Muscle of arm (tissue), 12 donors: ENCODE results near the gene BBS7. TPM values are rescaled to one million over a fixed set of nuclear protein-coding genes. Genes with fewer than 3 reads are reported as not detected.

Experiments
- DNase-seq: peaks from one replicate; pipeline ENCODE4 v3.0.0-alpha.2; 2013
- polyA plus RNA-seq, 12 donors: library from polyadenylated mRNA; unstranded; fragments of 120-200 nt; gene quantifications; one replicate each; pipeline ENCODE4 v1.2.1, GENCODE V29; 2013; ENCODE audit not compliant: insufficient read length in 12 of 12

BBS7 gene
- polyA plus RNA-seq, 12 donors, result 8.7 to 19.6 (median 14.6) TPM; not detected in 1

DNA sequence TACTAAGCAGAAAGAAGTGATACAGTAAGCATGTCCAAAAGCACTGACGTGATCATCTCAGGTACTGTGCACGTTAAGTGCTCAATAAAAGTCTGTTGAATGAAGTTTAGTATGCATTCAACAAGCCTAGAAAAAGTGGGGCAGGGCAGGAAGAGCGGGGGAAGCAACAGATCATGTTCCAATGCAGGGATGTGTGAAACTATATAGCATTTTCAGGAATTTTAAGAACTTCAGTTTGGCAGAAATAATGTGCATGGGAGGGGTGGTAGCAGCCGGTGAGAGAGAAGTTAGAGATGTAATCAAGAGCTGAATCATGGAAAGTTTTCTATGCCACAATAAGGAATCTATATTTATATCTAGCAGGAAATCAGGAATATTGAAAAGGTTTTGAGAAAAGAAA, 27.4 kb downstream of the BBS7 start:
- DNase-seq, result no peak

DNA sequence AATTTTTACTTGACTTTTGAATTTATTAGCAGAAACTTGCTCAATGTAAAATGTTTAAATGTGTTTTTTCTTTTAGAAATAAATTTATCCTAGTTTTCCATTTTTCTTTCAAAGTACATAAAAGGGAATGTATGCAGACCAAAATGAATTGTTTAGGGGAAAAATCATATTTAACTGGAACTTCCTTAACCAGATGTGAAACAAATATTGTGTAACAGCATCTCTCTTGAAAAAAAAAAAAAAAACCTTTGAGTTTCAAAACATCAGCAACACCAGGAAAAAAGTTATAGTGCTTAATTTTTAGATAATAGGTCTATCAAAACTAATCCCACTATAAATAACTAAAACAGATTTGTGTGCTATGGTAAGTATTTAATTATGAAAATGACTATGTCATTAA, 32.1 kb downstream of the BBS7 start:
- DNase-seq, result no peak

DNA sequence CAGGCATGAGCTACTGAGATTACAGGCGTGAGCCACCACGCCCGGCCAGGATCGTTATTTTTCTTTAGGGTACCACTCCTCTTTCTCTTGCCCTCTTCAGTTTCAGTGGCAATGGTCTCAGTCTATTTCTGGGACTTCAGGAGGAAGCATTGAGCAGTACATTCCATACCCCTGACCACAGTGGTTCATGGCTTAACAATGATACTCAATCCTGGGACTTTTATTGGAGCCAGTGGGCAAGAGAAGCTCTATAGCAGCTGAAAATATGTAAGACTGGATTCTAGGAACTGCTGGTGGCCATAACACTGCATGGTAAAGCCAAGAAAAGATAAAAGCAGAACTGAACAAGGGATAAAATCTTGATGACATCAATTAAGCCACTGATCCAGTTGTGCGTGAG, 40.8 kb downstream of the BBS7 start:
- DNase-seq, result no peak

DNA sequence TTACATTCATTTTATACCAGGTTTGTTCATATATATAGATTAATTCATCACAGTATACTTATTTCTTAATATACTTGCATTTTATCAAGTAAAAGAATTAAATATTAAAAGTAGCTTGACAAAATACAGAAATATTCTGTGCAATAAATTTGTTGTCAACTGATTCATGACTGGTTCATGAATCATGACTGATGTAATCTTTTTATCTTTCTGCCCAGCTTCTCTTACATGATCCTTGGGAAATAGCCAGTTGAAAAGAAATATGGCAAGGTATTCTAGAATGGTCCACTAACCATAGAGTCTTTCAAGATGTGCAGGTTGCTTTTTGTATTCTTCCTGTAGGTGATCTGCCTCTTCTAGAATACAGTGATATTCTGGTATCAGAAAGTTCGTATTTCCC, 42.4 kb downstream of the BBS7 start:
- DNase-seq, result no peak

- no peak for DNase-seq
Measured at GRCh38 chr4:121824950-121825349, 45.3 kb downstream of the BBS7 start.

- DNase-seq, result no peak
Measured at GRCh38 chr4:121824171-121824527, 46.1 kb downstream of the BBS7 start.

DNA sequence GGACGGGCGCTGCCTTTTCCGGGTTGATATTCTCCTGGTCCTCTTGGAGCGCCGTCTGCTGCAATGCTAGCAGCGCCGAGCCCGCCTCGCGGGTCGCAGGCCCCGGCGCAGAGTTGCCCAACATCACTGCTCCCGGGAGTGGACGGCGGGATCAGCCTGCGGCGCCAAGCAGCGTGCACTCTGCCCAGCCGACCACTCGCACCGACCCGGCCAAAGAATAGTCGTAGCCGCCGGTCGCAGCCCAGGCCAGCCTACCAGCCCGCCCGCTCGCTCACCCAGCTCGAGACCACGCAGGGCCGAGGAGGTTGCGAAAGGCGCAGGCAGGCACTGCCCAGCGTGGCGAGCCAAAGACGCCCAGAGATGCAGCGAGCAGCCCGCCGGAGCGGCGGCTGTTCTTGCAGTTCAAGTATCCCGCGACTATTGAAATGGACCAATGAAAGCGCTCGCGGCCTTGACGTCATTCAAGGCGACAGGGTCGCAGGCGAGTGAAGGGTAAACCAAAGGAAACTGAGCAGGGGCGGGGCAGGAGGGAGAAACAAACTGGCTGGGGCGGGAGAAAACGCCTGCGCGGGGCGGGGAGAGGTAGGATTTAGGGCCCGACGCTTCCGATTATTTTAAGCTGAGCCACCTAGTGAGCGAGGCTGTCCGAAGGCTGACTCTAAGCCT, 46.6 kb downstream of the BBS7 start, which contains the start of gene CCNA2:
TSS of gene CCNA2 (minus strand) at position 379 of the 666 bp plus-strand sequence. CDS start at position 124, 255 bp downstream.
- peak; percentile 97 for DNase-seq

- DNase-seq, result no peak
Measured at GRCh38 chr4:121822796-121823504, 47.3 kb downstream of the BBS7 start.

DNA sequence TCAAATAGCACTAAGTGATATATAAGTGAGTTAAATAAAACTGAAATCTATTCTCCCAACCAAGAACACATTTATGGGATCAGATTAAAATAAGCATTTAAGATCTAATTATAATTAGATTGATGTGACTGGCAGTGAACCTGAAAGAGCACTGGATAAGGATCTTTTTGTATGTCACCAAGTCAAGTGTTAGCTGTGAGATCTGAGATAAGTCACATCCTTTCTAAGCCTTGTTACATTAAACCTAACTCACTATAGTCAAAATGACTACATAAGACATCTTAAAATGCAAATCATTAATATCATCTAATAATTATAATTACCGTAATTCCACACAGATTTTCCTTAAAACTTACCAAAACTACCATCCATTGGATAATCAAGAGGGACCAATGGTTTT, 48.2 kb downstream of the BBS7 start:
- no peak for DNase-seq

DNA sequence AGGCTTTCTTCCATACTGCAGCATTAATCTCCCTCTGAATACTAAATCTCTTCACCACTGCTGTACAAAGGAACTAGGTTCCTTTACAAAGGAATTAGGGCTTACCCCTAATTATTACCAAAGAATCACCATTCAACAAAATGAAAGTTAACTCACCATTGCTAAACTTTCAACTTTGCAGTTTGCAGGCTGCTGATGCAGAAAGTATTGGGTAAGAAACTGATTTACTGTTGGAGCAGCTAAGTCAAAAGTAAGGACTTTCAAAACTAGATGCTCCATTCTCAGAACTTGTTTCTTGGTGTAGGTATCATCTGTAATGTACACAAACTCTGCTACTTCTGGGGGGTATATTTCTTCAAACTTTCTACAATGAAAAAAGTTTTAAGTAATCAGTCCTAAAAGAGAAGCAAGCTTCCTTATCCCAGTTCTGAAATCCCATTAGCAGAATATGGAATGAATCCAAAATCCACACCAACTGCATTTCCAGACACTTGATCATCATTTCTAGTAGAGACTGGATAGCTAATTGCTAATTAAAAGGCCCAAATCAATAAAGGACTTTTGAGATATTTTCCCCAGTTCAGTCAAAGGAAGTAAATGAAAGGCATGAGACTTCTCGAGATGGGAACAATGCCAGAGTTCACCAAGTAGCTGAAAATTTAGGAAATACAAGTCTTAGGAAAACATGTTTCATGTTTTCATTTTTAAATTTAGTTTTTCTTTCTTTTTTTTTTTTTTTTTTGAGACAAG, 50.9 kb downstream of the BBS7 start:
- no peak for DNase-seq

DNA sequence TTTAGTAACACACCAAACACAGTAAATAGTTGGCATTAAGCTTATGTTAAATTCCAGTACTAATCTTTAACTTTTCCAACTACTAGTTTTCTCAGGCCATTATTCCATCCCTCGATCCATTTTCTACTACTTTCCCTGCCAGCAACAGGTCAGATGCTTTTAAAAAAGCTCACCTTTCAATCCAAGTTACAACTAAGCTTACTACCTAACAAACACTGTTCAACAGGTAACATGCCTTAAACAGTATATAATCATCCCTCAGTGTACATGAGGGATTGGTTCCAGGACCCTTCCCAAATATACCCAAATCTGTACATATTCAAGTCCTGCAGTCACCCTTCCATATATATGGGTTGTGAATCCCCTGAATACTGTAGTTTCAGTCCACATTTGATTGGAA, 52.1 kb downstream of the BBS7 start:
- DNase-seq, result no peak

- DNase-seq, result no peak
Measured at GRCh38 chr4:121817701-121818100, 52.6 kb downstream of the BBS7 start.

DNA sequence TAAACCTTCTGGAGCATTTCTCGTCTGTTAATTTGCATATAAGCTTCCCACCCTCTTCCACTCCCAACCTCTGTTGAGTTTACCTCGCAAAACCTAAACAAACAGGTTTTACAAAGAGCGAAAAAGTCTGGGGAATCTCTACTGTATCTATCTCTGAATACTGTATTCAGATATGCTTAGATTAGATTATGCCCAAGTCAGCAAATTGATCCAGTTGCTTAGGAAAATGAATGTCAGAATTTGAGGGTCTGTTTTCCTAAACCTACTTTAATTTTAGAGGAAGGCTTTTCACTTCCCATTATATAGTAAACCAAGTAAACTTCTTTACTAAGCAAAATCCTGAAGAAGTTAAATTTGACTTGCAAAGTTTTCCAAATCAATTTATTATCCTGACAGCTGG, 53.3 kb downstream of the BBS7 start:
- no peak for DNase-seq

DNA sequence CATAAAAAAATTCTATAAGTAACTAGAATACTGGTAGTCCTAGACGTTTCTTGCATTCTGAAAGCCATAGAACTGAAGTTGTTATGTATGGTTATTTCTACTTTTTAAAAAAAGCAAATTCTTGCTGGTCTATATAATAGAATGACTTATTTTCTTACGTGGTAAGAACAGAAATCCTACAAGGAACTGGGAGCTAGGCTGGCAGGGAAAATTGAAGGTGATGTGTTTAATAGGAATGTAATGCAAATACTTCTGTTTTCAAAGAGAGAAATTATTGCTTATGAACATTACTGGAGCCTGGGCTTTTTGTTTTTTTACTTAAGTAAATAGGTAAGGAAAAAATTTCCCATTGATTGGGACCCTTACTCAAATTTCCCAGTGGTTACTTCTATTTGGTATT, 55.5 kb downstream of the BBS7 start:
- no peak for DNase-seq

DNA sequence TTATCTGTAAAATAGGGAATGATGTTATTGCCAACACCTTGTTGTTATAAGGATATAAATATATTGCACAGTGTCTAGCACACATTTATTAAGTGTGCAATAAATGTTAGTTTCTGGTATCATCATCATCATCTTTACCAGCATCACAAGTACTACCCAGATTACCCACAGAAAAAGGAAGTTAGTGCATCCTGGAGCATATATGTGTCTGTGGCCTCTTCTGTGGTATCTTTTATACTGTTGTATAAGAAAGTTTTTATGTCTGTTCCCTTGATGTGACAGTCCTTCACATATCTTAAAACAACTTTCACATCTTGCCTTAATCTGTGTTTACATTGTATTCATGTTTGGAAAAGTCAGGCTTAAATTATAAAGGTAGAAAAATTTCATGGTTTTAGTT, 59.2 kb downstream of the BBS7 start:
- no peak for DNase-seq

- DNase-seq, result no peak
Measured at GRCh38 chr4:121806411-121806810, 63.9 kb downstream of the BBS7 start.

GRCh38 chr4:121801715-121802075, 68.6 kb downstream of the BBS7 start:
- DNase-seq, result no peak

DNA sequence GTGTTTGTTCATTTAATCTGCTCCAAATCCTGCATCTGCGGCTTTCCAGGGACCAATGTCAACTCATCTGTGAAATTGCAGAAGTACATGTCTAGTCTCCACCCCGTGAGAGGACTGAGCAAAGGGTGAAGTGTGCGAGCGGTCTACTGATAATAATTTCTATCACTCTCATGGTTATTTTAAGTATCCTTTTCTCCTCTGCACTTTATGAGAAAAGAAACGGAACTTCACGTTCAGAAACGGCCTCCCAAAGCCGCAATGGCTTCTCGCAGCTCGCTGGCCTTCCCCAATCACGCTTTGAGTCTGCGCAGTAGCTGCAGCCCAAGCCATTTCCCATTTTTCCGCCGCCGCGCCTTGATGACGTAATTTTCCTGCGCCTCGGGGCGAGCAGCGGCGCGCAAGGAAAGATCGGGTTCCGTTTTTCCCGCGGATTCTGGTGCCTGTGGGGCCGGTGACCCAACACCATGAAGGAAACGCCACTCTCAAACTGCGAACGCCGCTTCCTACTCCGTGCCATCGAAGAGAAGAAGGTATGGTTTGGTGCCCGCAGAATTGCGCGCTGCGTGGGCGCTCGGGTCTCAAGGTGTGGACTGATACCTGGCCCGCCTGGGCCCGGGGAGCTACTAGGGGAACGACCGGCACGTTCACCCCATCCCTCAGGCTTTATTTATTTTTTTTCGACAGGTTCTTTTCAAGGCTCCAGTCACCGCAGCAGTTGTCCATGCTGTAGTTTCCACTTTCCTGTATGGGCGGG, 69.1 kb downstream of the BBS7 start, which contains the start of gene EXOSC9:
TSS of gene EXOSC9 (plus strand) at position 363 of the 754 bp plus-strand sequence. CDS start at position 465, 102 bp downstream.
- peak; percentile 98 for DNase-seq

DNA sequence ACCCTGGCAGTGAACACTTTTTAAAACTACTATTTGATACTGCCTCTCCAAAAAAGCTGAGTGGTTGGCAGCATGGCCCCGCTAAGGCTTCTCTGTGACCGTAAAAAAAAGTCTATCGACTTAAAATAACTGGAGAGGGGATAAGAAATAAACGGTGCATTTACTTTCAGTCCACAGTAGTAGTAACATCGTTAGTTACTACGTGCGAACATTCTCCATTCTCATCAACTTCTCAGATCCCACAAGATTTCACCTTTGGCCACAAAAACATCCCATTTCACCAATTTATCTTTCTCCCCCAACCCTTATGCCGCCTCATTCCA, 69.7 kb downstream of the BBS7 start:
- no peak for DNase-seq

- DNase-seq, result no peak
Measured at GRCh38 chr4:121799867-121800501, 70.3 kb downstream of the BBS7 start.

- no peak for DNase-seq
Measured at GRCh38 chr4:121799208-121799823, 71.0 kb downstream of the BBS7 start.
